ENCODE data around the gene CTIF.

Gene CTIF

DNA sequence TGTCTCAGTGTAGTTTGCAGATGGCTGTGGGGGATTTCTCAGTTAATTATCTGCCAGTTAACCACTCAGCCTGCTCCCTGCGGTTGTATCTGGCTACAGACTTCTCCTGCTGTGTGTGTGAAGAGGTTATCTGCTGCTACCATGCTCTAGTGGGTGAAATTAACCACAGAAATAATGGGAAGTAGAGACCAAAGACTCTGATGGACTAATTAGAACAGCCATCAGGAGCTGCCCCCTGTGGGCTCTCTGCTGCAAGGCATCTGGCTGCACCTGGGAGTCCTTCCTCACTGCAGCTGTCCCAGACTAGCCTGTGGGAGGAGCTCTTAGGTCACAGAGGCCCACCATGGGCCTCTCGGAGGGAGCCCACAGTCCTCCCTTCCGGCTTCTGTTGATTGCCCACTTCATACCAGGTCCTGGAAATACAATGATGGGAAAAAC lies 66.6 kb downstream of the CTIF start:
- no peak for DNase-seq

DNA sequence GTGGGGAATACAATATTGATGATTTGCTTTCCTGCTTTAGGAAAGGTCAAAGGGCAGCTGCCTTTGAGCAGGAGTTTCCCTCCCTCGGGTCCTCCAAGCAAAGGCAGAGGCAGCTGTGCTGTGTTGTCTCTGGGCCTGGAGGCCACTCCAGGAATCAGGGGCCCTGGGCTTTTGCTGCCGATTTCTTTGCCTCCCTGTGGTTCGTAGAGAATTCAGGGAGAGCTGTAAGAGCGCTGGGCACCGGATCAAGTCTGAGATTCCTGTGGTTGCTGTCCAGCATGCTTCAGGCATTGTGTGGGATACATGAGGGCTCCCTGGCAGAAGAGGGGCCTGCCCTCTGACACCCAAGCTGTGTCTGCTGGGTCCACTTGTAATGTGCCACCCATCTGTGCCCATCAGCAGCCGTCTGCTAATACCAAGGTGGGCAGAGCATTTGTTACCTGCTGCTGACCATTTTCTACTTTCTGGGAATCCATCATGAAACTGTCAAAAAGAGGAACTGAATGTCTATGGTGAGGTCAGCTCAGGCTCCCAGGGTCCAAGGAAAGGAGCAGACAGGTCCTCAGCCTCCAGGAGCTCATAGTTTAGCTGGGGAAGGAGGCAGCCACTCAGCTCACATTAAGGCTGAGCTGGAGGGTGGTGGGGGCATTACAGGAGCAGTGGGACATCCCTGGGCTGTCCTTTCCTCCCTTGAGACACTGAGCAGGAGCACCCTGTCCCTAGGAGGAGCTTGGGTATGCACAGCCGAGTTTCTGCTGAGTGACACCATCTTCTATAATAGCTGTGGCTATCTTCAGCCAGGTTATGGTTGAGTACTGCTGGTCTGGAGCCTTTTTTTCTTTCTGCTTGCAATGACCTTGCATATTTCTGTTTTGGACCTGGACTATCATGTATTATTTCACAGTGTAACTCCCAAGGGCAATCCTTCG lies 68.5 kb downstream of the CTIF start:
- no peak for DNase-seq

DNA sequence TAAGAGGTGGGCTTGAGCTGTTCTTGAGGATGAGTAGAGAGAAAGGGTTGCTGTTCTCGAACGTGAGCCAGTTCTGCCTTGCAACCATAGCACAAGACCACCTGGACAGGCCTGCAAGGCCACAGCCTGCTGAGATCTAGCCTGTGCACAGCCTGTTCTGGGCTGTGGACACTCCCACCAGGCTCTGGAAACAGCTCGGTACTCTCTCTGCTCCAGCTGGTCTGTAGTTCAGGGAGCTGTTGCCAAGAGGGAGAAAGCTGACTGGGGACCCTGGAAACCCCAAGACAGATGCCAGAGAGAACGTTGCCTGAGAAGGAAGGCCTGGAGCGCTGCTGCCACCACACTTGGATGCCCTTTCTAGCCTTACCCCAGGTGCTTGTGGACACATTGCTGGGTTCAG lies 69.8 kb downstream of the CTIF start:
- no peak for DNase-seq

DNA sequence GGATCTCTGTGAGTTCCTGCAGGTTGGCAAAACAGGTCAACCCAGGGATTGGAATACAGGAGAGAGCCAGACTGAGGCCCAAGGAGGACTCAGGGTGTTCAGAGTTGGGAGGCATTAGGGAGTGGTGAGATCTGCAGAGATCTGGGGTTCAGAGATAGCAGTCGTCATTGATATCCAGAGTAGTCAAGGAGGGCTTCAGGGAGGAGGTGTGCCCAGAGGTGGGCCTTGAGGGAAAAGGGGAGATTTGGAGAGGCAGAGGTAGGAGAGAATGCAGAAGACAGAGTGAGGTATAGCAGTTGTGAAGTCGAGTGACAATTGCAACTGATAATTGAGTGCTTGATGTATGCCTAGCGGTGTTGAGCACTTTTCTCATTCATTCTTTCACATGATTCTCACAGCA lies 70.3 kb downstream of the CTIF start:
- no peak for DNase-seq

DNA sequence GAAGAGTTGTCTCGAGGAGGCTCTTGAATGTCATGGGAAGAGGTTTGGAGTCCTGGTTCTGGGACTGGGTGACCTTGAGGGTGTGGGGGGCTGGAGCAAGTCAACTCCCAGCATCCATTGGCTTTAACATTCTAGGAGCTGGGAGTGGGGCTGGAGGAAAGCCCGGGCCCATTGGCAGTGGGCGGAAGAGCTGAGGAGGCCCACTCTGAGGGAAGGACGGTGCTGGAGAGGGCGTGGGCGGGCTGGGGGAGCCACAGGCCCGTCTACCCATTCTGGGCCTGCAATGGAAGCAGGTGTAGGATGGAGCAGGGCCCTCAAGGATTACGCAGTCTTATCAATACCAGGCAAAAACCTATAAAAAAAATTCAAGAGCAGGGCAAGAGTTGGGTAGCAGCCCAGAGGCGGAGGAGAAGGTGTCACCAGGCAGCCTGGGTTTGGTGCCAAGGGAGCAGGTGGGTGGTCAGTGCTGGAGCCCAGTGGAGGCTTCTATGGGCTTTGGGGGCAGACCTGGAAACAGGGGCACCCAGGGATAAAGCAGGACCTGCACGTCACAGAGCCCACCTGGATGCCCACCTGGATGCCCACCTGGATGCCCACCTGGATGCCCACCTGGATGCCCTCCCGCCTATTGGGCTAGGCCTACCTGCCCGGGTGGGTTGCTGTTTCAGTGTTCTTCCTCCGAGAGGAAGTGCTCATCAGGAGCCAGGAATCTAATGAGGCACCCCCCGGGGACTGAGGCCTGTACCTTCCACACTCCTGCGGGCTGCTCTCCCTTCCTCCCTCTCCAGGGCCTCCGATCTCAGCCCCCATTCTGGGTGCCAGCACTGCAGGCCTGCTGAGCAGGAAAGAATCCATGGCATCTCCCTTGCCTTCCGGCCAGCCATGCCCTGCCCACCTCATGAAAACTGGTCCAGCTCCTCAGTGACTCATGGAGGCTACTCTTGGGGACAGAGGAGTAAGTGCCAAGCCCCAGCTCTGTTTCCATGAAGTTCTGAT lies 71.3 kb downstream of the CTIF start:
- DNase-seq: no peak

DNA sequence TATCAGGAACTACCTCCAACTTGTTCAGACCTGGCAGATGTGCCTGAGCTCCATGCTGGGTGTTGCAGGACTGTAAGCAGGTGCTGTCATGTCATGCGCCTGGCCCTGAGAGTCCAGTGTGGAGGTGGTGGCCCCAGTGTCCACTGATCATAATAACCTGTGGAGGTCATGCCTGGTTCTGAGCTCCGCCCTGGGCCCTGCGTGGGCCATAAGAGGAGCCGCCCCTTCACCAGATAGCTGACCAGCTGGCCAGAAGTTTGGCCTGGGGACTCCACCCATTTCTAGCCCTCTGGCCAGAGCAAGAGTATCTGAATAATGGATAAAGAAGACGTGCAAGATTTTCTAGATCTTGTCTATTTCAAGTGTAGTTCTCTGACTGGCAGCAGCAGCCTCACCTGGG lies 72.4 kb downstream of the CTIF start:
- no peak for DNase-seq

DNA sequence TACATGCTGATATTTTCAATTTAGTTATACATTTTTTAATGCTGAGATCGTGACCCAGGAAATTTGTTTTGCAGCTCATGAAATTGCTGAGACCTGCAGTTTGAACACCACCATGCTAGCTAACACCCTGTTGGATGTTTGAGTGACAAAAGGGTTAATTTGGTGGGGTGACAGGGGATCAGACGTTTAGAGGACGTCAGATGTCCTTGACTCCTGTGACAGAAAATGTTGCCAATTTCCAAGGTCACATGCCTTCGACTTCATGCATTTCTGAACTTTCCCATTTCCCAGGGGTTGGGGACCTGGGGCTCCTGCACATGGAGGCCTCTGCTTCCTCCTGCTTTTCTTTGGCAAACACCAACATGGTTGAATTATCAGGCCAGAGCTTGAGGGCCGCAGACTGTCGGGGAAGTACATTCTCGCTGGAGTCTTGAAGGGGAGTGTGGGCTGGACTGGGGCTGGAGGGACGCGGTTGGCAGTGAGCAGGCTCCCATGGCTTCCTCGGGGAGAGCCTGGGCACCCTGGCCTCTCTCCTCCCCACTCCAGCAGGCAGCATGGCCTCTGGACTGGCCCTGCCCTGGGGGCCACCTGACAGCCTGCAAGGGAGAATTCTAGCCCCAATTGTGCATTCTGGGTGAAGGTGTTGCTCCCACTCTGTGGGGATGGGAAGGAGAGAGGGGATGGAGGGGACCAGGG lies 73.1 kb downstream of the CTIF start:
- DNase-seq: no peak

DNA sequence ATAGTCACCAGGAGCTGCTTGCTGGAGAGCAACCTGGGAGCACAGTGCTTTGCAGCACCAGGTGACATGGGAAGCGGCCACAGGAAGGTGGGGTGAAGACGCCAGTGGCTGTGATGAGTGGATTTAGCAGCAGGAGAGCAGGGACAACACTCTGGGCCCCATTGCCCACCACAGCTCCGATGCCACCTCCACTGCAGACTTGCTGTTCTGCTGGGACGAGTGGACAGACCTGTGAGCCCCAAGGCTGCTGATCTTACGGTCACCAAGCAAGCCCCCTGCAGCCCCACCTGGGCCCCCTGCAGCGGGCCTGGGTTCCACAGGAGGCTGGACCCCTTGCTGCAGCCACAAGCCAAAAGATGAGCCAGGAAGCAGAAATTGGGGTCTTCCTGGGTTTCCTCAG lies 73.7 kb downstream of the CTIF start:
- no peak for DNase-seq

DNA sequence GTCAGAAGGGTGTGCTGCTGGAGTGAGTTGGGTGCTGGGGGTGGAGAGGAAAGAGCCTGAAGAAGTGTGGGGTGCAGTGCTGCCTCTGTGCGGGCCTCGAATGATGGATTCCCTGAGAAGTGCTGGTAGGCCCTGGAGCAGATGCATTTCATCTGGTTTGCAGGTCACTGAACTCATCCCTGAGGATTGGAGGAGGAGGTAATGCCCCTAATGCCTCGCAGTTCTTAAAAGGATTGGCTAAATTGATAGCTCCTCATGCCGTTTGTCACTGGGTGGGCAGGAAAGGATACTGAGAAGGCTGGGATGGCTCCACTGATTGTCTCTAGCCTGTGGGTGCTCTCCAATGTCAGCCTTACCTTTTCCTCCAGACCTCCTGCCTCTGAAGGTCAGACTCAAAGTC lies 74.1 kb downstream of the CTIF start:
- DNase-seq: no peak

DNA sequence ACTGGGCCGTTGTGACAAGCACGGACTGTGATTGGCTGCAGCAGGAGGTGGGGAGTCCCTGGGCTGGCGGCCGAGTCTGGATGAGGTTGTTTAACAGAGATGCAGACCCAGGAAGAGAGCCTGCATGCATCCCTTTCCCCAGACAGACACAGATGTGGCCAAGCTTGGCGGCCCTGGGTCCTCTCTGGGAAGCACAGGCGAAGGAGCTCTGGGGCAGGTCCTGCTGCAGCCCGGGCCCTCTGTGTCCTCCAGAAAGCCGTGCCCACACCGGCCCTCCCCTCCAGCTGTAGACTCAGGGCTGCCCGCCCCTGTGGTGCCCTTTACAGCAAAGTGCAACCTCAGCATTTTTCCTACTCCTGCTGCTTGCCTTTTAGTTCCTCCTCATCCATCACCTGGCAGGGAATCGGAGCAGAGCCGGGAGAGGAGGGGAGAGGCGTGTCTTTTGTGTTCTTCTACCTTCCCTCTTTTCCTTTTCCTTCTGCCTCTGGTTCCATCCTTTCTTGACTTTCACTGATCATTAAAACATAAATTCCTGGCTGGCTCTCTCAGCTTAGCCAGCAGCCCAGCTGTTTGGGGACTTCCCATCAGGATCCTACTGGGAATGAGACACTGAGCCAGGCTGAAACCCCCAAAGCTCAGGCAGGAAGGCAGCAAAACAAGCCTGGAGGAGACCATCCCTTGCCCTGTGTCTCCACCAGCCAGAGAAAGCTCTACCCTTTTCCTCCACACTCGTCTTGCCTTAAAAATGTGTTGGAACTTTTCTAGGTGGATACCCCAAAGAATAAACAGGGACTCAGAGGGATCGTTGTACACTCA lies 75.0 kb downstream of the CTIF start:
- no peak for DNase-seq

DNA sequence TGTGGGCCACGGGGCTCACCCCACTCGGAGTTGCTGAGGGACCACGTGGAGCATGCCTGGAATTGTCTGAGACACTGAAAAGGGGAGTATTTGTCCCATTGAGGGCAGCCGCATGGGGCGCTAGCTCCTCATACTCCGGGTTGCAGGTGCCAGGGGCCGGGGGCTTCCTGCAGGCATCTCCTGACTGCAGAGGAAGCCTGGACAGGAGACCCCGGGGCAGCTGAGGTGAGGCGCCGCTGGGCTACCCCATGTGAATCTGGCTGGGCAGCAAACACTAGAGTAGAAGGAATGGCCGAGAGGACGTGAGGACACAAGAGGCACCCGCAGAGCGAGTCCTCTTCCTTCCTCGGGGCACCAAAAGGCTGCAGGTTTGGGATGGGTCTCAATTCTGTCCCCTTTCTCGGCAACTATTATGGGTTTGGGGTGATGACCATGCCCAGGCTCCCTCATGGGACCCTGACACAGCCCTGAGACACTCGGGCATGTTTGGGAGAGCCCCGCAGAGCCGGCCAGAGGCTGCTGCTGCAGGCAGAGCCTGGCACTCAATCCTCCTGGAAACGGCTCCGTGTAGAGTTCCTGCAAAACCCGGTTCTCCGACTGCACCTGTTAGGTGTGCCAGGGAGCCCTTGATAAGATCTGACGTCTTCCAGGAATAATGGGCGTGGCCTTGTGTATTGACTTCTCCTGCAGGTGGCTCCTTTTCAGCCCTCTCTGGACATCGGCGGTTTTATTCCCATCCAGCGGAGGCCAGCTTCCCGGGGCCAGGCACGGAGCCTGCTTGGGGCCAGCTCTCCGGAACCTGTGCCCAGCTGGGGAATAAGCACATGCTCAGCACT lies 77.0 kb downstream of the CTIF start:
- no peak for DNase-seq

DNA sequence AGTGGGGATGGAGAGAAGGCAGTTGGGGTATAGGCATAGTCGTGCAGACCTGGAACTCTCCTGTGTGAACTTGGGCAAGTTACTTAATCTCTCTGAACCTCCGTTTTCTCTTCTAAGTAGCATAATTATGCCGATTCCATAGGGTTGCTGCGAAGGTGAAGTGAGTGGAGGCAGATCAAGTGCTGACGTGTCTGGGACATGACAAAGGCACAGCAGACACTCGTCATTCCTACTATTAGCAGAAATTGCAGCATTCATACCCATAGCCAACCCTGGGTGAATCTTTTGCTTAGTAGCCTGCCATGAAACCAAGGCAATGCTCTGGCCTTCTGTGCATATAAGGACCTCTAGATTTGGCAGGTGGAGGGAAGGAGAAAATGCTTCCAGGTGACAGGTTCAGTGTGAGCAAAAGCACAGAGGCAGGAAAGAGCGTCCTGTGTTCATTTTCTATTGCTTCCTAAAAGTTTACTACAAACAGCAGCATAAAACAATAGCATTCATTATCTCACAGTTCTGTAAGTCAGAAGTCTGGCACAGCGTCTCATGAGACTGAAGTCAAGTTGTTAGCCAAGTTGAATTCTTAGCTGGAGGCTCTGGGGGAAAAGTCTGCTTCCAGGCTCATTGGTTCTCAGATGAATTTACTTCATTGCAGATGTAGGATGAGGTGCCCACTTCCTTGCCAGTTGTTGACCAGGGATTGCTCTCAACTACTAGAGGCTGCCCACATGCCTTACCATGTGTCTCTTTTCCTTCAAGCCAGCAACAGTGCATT lies 77.8 kb downstream of the CTIF start:
- no peak for DNase-seq

DNA sequence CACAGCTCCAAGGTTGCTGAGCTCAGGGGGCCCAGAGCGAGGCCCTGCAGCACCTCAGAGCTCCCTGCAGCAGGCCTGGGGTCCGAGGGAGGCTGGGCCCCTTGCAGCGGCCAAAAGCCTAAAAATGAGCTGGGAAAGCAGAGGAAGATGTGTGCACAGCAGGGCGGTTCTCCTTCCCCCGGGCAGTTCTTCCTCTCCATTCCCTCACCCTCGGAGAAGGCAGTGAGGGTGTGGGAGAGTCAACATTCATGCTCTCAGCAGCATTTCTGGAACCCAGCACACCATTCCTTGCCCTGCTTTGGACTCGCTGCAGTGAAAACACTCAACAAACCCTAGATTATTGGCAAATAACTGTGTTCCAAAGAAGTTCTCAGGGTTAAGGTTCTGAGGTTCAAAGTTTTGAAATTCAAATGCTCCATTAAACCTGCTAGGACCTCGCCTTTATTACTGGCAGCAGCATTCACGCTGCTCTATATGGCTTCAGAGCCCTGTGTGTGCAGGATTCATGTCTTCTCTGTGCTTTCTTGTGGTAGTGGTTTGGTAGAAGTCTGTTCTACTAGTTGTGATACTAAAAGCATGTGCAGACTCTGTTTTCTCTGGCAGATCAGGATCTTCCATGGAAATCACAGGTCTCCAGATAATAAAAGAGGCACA lies 79.1 kb downstream of the CTIF start:
- DNase-seq: no peak

DNA sequence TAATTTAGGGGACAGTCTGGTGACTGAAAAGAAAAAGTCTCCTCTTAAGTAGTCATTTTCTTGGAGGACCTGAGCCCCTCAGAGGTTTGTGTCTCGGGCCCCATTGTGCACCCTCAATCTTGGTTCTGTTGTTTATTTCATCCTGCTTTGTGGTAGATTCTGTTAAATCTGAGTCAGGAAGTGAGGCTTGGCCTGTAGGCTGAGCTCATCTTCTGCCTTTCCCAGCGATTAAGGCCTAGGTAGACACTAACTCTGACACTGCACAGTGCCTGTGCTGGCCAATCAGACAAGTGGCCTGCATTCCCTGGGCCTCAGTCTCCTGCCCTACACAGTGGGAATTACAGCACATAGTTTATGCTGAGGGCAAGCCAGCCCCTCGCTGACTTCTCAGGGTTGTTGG lies 80.2 kb downstream of the CTIF start:
- DNase-seq: no peak

DNA sequence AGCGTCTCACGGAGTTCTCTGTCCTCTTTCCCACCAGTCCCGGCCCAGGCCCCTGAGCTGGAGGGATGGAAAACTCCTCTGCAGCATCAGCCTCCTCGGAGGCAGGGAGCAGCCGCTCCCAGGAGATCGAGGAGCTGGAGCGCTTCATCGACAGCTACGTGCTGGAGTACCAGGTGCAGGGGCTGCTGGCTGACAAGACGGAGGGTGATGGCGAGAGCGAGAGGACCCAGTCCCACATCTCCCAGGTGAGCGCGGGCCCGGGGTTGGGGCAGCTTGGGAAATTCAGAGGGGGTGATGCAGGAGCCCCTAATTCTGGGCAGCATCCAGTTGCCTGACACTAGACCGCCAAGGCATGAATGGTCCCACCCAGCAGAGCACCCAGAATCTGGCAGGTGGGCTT lies 80.7 kb downstream of the CTIF start:
- no peak for DNase-seq

DNA sequence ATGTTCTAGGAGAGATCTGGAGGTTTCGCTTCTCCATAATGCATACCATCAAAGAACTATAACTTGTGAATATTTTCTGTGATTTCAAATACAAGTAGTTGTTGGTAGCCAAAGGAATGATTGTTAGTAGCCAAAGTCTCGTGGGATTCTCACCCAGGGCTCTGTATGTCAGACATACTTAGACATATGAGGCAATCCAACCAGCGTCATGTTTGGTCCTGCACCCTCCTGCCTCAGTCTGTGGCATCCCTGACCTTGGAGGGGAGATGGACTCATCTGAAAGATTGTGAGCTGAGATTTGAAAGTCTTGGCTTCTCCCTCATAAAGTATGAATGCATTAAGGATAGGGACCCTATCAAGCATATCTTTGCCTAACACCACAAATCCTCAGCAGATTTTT lies 81.2 kb downstream of the CTIF start:
- DNase-seq: no peak

DNA sequence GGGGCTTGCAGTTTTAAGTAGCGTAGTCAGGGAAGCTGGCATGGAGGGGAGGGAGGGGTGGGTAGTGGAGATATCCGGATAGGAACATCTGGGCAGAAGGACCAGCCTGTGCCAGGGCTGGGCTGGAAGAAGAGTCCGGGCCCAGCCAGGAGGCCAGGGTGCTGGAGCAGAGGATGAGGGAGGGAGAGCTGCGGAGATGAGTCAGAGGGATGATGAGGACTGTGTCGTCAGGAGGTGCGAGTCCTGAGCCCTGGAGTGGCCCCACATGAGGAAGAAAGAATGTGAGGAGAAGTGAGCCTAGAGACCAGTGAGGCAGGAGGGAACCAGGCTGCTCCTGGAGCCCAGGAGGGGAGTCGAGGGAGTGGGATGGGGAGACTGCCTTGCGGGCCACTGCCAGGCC lies 82.4 kb downstream of the CTIF start:
- no peak for DNase-seq

DNA sequence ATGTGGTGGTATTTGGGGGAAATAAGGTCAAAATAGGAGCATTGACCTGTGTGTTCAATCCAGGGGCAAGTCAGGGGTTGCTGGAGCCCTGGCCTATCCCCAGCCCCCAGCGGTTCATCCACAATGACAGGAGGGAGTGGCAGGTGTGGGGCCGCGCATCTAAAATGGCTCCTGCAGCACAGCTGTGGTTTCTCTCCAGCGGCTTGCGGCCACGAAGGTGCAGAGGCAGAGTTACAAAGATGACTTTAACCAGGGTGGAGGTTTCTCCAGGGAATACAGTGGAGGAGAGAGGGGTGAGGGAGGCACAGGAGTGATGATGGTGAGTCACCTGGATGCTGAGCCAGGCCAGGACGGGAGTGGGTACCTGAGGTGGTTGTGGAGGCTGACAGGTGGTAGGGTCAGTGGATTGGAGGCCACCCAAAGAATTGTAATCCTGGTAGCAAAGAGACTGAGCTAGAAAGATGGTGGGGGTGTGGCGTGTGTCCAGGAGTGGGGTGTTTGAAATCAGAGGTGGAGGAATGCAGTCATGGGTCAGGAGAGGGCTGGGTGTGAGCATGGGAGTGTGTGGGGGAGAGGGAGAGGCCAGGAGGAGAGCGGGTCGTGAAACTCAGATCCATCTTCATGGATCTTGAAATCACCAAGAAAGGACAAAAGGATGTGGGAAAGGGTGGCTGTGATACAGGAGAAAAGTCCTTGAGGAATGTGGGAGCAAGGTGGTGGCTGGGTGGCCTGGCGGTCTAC lies 83.2 kb downstream of the CTIF start:
- no peak for DNase-seq

DNA sequence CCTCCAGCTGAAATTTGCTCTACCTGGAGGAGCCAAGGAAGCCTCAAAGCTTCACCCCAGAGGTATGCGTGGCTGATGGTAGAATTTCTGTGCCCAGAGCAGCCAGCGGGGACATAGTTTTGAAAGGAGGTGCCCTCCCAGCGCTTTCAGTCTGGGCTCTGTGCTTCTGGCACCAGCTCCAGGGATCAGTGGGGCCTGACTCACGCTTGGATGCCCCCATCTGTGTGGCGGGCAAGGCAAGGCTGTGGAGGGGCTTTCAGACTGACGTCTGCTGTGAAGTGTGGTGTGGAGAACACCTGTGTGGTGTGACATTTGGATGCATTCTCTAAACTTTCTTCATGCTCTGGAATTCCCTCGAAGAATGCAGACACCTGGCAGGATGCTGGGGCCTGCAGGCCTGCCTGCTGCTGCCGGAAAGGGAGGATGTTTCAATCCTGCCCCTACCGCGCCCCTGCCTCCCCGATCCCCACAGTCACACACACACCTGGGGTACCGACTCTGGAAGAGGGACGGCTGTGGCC lies 84.1 kb downstream of the CTIF start:
- no peak for DNase-seq
